CD4-positive, alpha-beta T cell treated with Interferon alpha-2 for 1 hour (primary cell): ENCODE data around the gene OGN.
"Not testable (repeated sequence)": the region's sequence is repeated elsewhere in the genome, so short reads cannot be mapped to it uniquely, and the experiment has no call there.

Experiments used
- DNase-seq, 2 donors: peaks; one replicate each; pipeline ENCODE4 v3.0.0-alpha.2; 2020 to 2022

The OGN gene, protein sequence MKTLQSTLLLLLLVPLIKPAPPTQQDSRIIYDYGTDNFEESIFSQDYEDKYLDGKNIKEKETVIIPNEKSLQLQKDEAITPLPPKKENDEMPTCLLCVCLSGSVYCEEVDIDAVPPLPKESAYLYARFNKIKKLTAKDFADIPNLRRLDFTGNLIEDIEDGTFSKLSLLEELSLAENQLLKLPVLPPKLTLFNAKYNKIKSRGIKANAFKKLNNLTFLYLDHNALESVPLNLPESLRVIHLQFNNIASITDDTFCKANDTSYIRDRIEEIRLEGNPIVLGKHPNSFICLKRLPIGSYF

GRCh38 chr9:92404042-92404836 is at the start of gene OGN:
OGN (minus strand) TSS chr9:92404578; CDS start chr9:92403407, 1,171 bp downstream.
- peak in 1 of 2 donors; percentile 12 for DNase-seq

GRCh38 chr9:92446536-92446935 is 42.2 kb upstream of the OGN start:
- no peak for DNase-seq

- DNase-seq, result no peak
These were observed 40.5 kb upstream of the OGN start for GRCh38 chr9:92444841-92445240.

- DNase-seq, result peak in 1 of 2 donors; percentile 60
These were observed 36.3 kb upstream of the OGN start for GRCh38 chr9:92440751-92441046.

DNA sequence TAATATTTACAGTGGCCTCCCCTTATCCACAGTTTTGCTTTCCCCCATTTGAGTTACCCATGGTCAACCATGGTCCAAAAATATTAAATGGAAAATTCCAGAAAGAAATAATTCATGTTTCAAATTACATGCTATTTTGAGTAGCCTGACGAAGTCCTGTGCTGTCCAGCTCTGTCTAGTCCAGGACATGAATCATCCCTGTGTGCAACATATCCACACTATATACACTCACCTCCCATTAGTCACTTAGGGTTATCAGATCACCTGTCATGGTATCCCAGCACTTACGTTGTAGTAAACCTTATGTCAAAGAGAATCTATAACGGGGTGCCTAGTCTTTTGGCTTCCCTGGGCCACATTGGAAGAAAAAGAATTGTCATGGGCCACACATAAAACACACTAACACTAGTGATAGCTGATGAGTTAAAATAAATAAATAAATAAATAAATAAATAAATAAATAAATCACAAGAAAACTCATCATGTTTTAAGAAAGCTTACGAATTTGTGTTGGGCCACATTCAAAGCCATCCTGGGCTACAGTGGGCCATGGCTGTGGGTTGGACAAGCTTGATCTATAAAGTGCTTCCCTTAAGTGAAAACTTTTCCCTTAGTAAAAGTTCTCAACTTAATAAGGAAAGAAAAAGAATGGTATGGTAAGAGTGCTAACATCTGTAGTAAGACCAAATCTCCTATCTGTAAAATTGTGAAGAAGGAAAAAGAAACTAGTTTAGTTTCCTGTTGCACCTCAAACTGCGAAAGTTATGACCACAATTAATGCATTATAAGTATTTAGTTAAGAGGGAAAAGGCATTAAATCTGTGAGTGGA is 35.8 kb upstream of the OGN start:
- DNase-seq, result no peak

DNA sequence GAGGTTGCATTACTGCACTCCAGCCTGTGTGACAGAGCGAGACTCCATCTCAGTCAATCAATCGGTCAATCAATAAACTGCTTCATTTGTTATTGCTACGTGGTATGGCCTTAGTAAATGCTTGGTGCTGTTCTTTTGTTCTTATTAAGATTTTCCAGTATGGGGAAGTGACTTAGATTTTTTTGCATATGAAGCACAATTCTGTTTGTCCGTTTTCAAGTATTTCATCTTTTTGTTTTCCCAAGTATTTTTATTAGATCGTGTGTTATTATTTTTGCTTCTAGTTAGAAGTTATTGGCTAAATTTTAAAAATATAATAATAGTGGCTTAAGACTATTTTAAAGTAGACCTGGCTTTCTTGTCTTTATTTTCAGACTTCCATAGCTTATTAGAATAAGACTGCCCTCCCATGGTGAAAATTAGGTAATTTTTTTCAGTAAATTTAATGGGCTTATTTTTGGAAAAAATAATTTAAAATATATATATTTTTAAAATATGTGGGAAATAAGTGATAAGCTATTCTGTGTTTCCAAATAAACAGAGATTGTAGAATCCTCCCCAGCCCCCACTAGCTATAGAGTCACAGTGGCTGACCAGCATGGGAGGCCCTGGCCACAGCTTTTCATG is 34.6 kb upstream of the OGN start:
- peak in 1 of 2 donors; percentile 20 for DNase-seq

DNA sequence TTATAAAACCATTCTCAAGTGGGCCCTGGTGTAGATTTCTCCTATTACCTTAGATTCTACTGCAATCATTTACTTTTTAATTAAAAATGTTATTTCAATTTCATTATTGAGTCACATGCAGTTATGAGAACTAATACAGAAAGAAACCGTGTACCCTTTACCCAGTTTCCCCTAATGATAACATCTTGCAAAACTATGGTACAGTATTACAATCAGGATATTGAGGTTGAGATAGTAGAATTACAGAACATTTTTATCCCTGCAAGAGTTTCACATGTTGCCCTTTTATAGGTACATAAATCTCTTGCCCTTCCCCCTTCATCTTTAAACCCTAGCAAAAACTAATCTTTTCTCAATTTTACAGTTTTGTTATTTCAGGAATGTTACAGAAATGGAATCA is 30.9 kb upstream of the OGN start:
- DNase-seq, result no peak

- DNase-seq, result no peak
These were observed 28.7 kb upstream of the OGN start for GRCh38 chr9:92432972-92433548.

DNA sequence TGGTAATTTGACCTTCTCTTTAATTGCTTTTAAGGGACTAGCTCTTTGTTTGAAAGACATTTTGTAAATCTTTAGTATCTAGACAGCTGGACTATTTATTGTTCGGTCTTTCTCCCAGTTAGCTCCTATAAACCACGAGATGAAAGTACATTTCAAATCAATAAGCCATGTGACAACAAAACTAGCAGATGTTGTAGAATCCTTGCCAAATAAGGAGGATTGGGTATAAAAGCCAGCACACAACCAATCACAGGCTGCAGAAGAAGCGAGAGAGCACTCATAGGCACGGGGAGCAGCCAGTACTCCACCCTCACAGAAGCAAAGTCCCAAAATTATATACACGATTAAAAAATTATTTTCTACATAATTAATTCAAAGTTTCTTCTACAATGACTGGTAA is 28.0 kb upstream of the OGN start:
- DNase-seq, result no peak

DNA sequence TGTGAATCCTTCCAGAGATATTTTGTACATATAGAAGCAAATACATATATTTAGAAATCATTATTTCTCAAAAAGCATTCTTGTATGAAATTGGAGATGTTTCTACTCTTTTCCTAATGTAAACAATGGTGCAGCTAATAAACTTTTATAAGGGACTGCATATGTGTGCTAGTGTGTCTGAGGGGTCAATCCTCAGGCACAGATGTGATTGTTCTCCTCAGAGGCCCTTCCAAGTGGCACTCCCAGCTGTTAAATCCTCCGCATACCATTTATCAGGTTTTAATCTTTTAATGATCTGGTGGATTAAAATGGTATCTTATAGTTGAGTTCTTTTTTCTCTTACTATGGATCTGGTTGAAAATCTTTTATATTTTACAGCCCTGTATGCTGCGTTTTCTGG is 25.5 kb upstream of the OGN start:
- DNase-seq, result no peak

GRCh38 chr9:92426501-92427145 is 22.2 kb upstream of the OGN start:
- no peak for DNase-seq

GRCh38 chr9:92425474-92425873 is 21.1 kb upstream of the OGN start:
- DNase-seq, result no peak

- DNase-seq, result no peak
These were observed 20.0 kb upstream of the OGN start, which contains the start of gene OMD for GRCh38 chr9:92424340-92424739. OMD (minus strand) TSS chr9:92424471; CDS start chr9:92417558, 6,913 bp downstream.

DNA sequence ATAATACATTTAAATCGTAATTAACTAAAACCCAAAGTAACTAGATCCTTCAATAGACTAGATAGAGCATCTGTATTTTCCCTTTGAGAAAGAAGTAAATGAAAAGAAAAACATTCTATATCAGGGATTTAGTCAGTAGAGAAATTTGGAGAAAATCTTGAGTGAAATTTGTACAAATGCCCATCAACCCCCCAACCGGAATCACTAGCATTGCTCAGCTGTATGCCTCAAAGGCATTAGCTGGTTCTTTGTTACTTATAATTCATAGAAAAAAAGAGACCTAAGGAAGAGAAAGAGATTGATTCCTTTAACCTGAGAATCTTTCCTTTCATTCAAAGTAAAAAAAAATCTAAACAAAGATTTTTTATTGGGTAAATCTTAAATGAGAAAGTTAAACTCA is 19.2 kb upstream of the OGN start:
- DNase-seq, result no peak

DNA sequence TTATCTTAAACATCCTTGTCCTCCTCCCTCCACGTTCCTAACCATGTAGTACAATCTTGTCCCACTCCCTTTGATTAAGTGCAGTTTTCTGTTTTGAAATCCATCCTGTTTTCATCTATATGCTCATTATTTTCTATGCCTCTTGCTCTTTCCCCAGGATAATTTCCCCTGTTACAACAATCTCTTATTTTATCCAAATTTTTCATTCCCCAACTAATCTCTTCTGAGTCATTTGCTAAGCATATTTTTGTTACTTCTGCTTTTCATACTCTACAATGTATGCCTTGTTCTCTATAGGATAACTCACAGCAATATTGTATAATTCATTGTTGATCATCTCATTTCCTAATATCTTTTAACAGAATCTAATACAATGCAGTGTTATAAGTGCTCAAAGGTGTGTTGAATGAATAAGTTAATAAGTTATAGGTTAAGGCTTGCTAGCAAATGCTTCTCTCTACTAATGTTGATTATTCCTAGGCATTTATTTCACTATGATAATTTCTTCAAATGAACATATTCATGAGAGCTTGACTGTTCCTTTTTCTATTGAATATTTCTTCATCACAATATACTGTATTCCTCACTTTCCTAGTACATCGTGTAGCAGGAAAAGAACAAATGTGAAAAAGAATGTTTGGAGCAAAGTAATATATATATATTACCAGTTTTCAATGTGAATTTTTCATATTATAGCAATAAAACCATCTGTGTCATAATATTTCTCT is 18.4 kb upstream of the OGN start:
- no peak for DNase-seq

GRCh38 chr9:92414566-92414965 is 10.2 kb upstream of the OGN start:
- no peak for DNase-seq

GRCh38 chr9:92411157-92411556 is 6.8 kb upstream of the OGN start:
- DNase-seq, result not testable (repeated sequence)

- DNase-seq, result no peak
These were observed 4.5 kb upstream of the OGN start for GRCh38 chr9:92408747-92409478.

GRCh38 chr9:92407818-92408217 is 3.4 kb upstream of the OGN start:
- DNase-seq, result no peak

GRCh38 chr9:92406477-92406876 is 2.1 kb upstream of the OGN start:
- DNase-seq, result peak; percentile 70 to 72

- no peak for DNase-seq
These were observed 1.4 kb upstream of the OGN start for GRCh38 chr9:92405818-92406217.
